HPDE6-E6E7 (cell line): ENCODE measurements around the gene GALK1.

Source experiments
- DNase-seq: peaks from one replicate; pipeline ENCODE4 v3.0.0; 2011; ENCODE audit warnings: missing footprints; ENCODE audit errors: extremely low spot score

The GALK1 gene

DNA sequence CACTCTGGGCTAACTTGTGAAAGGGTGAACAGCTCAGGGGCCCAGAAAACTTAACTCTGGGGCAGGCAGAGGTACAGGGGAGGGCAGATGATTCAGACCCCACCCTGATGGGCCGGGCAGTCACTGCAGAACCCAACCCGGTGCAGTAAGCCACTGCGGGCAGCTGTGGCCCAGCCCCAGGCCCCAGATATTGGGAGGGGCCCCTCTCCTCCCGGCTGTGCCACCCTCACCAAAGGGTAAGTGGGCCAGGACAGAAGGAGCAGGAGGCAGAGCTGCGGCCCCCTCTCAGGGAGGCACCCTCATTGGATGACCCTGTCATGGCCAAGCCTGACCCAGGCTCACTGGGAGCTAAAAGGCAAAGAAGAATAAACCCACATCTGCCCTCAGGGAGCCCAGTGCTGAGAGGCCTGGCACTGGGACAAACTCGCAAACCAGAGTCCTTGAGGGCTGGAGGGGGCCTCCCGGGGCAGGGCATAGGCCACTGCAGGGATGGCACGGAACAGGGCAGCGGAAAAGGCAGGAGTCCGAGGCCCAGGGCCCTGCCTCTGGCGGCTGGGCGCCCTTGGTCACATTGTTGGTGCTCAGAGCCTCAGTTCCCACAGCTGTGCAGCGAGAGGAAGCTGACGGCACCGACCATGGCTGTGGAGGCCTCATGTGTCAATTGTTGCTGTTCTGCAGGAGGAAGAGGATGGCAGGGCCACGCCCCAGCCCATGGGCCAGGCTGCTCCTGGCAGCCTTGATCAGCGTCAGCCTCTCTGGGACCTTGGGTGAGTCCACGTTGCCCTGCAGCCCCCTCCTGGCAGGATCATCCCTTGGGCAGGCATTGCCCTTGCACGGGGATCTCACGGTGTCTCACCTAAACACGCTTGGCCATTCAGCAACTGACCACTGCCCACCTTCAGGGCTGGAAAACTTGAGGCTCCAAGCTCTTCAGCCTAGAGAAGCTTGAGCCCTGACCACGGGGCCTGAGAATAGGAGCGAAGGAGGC is 40.7 kb downstream of the GALK1 start:
- no peak for DNase-seq

DNA sequence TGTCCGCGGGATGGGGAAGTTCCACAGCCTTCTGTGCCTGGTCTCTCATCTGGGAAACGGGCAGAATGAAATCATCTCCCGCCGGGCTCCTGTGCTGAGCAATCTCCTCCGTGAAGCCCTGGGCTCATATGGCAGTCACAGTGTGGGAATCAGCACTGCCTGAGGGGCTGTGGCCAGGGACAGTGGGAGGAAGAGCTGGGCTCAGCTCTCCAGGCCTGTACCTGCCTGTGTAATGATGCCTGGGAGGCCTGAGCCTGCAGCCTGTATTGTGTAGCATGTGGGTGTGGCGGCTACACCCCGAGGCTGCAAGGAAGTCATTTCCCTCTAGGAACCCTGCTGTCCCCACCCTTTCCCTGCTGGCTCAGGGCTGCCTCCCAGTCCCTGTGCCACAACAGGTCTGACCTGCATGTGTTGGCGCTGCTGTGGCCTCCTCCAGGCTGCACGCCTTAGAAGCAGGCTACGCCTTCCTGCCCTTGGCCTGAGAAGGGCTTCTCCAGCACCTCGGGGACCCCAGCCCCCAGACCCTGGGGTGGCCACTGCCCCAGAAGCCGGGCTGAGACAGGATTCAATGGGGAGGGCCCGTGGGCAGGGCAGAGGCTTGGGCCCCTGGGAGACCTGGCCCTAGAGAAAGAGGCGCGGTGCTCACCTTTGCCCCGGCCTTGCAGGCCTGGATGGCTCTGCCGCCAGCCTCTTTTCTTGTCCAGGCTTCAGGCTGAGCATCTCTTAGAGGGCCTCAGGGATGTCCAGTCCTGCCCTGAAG is 41.6 kb downstream of the GALK1 start:
- peak; percentile 60 for DNase-seq

DNA sequence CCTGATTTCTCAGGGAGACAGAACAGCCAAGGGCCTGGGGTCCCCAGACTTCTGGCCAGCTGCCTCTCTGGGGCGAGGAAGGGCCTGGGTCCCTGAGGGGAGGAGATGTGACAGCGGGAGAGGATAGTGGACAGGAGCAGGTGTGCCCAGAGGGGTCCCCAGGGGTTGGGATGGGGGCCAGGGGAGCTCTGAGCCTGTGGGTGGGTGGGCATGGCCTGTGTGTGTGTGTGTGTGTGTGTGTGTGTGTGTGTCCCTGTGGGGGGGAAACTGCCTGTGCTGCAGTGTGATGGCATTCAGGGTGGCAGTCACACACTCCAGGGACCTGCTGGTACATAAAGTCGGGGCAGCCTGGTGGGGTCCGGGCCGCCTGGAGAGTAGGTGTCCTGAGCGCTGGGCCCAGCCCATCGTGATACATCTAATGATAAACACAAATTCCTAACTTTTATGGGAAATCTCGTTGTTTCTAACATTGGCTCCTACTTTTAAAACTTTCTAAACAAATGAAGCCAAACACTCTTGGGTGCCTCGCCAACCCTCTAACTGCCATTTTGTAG is 42.4 kb downstream of the GALK1 start:
- DNase-seq, result no peak

DNA sequence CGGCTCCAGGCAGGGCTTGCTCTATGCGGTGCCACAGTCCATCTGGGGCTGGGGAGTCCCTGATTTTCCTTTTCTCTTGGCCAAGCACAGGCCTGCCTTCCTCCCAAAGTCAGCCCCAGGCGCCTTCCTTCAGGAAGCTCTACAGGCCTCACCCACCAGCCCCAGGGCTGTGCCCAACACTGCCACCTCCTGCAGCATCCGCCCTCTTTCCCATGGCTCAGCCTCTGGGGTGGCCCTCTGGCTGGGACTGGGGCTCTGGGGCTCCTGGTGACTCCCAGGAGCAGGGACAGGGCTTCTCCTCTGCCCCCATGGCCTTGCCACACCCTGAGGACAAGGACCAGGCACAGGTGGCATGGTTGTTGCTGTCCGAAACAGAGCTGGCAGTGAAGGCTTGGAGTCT is 42.9 kb downstream of the GALK1 start:
- DNase-seq, result no peak

DNA sequence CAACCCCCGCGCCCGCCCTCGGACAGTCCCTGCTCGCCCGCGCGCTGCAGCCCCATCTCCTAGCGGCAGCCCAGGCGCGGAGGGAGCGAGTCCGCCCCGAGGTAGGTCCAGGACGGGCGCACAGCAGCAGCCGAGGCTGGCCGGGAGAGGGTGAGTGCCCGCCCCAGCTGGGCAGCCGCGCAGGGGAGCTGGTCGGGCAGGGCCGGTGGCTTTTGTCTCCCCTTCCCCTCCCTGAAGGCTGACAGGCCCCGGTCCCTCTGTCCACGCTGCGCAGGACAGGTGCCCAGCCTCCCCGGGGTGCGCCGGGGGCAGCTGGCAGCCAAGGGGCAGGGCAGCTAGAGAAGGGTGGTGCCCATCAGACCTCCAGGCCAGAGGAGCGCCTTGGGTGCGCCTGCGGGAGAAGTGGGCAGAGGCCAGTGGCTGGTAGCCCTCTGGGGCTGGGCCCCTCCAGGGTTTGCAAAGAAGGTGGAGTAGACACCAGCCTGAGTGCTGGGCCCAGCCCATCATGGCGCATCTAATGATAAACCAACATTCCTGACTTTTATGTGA is 43.5 kb downstream of the GALK1 start:
- DNase-seq, result no peak

DNA sequence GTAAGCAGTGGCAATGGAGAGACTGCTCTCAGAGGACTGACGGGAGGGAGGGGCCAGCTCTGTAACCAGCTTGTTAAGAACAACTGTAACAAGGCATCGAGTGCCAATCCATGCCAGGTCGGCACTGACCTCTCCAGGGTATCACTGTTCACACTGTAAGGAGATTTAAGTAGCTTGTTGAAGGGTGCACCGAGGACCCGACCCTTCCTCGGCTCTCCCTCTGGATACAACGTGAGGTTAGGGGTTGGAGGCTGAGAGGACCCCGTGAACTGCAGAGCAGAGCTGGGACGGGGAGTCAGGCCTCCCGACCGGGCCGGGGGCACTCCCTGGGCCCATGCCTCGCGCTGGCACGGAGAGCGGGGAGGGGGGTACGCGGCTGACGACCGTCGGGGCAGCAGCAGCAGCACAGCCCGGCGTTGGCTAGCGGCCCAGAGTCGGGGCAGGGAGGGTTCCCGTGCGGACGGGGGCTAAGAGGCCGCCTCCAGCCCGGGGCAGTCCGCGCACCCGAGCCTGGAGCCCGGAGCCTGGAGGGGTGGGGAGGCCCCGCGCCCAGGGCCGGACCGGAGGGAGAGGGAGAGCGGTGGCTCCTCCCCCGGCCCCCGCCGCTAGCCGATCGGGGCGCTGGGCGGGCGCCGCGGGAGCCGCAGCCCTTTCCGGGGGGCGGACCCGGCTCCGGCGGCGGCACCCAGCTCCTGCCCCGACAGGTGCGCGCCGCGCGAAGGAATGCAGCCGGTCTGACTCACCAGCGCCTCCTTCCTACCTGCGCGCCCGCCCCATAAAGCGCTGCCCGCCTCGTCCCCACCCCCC is 44.1 kb downstream of the GALK1 start, which contains the start of gene ITGB4:
ITGB4 (plus strand) TSS at position 804 of the 807 bp plus-strand sequence. CDS start 3,245 bp downstream, outside the sequence.
- DNase-seq, result peak; percentile 95

DNA sequence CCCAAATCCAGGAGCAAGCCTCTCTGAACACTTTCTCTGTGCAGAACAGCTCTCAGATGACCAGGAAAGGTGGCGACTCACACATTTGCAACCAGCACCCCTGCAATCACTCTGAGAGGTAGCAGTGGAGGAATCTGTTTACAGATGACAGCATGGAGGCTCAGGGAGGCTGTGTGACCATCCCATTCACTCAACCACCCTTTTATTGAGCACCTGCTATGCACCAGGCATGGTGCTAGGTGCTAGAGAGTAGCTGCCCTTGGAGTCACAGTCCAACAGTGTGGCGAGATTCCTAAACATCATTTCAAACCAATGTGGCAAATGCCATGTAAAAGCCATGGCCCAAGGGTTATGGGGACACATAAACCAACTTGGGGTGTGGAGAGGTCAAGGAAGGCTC is 45.3 kb downstream of the GALK1 start:
- no peak for DNase-seq

DNA sequence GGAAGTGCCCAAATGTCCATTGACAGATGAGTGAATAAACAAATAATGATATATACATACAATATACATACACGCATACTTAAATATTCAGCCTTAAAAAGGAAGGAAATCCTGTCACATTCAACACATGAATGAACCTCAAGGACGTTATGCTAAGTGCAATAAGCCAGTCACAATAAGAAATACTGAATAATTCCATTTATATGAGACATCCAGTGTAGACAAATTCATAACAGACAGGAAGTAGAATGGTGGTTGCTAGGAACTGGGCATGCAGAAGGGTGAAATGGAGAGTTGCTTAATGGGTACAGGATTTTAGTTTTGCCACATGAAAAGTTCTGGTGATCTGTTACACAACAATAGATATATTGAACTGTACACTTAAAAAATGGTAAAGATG is 52.5 kb downstream of the GALK1 start:
- DNase-seq, result no peak
